Measurements from ENCODE around the gene GSE1. TPM values are rescaled to one million over a fixed set of nuclear protein-coding genes. Genes with fewer than 3 reads are reported as not detected.

Gene GSE1
- total and polyA plus RNA-seq, 3 donors from 2014 or later = 49.9 to 212 (median 188) TPM

- intact Hi-C loops (cut with DNase I; ENCODE audit: low total_unique reads) = no loop called here
- no peaks in the 10 kb centered on the region for H3K9me3 ChIP-seq
- H3K36me3 ChIP-seq (ENCODE audit: low read depth, missing control alignments) = no peaks in the 10 kb centered on the region
- 93 to 96% methylated on average over 13 to 20 of the region's 20 CpGs for WGBS, 2 donors
- H3K4me3 ChIP-seq = no peak overlapping the region
- H3K27ac ChIP-seq = no peak overlapping the region
- H3K4me1 ChIP-seq = peaks cover 3% of the 10 kb centered on the region
- TF ChIP-seq POLR2A (IDR thresholded peaks at IDR 0.05) (no peak), CTCF (IDR thresholded peaks at IDR 0.05) (no peak)
- no peak for DNase-seq
- H3K27me3 ChIP-seq = no peaks in the 10 kb centered on the region
Measured at GRCh38 chr16:85722128-85722893, 109.2 kb downstream of the GSE1 start.

GRCh38 chr16:85724126-85724879, 111.2 kb downstream of the GSE1 start:
- intact Hi-C loops (cut with DNase I; ENCODE audit: low total_unique reads) = no loop called here
- H3K4me3 ChIP-seq = no peak overlapping the region
- WGBS, 2 donors = 85 to 86% methylated on average over 16 to 20 of the region's 20 CpGs

DNA sequence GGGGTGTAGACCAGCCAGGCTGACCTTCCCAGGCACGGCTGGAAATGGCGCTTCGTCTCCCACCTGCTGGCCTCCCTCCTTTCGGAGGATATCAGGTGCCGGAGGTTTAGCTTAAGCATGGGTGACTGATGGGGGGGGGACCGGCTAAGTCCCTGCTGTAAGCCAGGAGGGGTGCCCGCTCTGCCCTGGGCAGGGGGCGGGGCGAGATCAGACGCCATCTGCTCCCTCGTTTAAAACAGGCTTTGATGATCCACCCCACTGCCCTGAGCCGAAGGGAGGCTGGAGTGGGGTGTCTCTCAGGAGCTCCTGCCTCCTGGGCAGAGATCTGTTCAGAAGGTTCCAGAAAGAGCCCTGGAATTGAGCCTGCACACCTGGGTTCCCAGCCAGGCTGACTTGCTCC, 111.8 kb downstream of the GSE1 start:
- intact Hi-C loops (cut with DNase I; ENCODE audit: low total_unique reads) = no loop called here

More at GRCh38 chr16:85724126-85724879, 111.2 kb downstream of the GSE1 start:
- no peaks in the 10 kb centered on the region for H3K4me1 ChIP-seq
- no peak for TF ChIP-seq CTCF (IDR thresholded peaks at IDR 0.05)
- no peak for TF ChIP-seq POLR2A (IDR thresholded peaks at IDR 0.05)
- H3K36me3 ChIP-seq (ENCODE audit: low read depth, missing control alignments) = no peaks in the 10 kb centered on the region
- H3K27me3 ChIP-seq = no peaks in the 10 kb centered on the region
- DNase-seq = no peak
- H3K27ac ChIP-seq = no peak overlapping the region
- H3K9me3 ChIP-seq = no peaks in the 10 kb centered on the region

More for the DNA sequence above, 111.8 kb downstream of the GSE1 start:
- Histone ChIP-seq H3K36me3 (ENCODE audit: low read depth, missing control alignments) (no peaks in the 10 kb centered on the region), H3K27ac (no peak overlapping the region), H3K27me3 (no peaks in the 10 kb centered on the region), H3K4me1 (no peaks in the 10 kb centered on the region), H3K9me3 (no peaks in the 10 kb centered on the region), H3K4me3 (no peak overlapping the region)
- TF ChIP-seq CTCF (IDR thresholded peaks at IDR 0.05) (no peak), POLR2A (IDR thresholded peaks at IDR 0.05) (no peak)
- 93 to 98% methylated on average over 8 to 12 of the region's 12 CpGs for WGBS, 2 donors
- no peak for DNase-seq

Small RNA genes within 50 kb of the gene (small RNA-seq; reads per million reads assigned to genes)
- gene RN7SL381P = 0 reads per million in 2 donors

Other genes starting within 250 kb of the GSE1 start
- 10 to 100 TPM in 1 of 2 donors, 1 to 10 TPM in 1; 8.9 to 13.8 TPM for gene GINS2, start 75.6 kb downstream of the GSE1 start, total RNA-seq
- 11.8 TPM for gene GINS2, start 75.6 kb downstream of the GSE1 start, polyA plus RNA-seq (ENCODE audit: insufficient read depth, low read depth, low replicate concordance)
- 1 to 10 TPM; 3.8 to 6.0 TPM for gene C16orf74, start 137.8 kb downstream of the GSE1 start, total RNA-seq
- gene C16orf74, start 137.8 kb downstream of the GSE1 start, polyA plus RNA-seq (ENCODE audit: insufficient read depth, low read depth, low replicate concordance) = 4.3 TPM
- gene EMC8, start 186.2 kb downstream of the GSE1 start, total RNA-seq = 10 to 100 TPM; 44.2 to 57.3 TPM
- gene EMC8, start 186.2 kb downstream of the GSE1 start, polyA plus RNA-seq (ENCODE audit: insufficient read depth, low read depth, low replicate concordance) = 38.7 TPM
- 100 to 1,000 TPM; 263 to 334 TPM for gene COX4I1, start 186.4 kb downstream of the GSE1 start, total RNA-seq
- 467 TPM for gene COX4I1, start 186.4 kb downstream of the GSE1 start, polyA plus RNA-seq (ENCODE audit: insufficient read depth, low read depth, low replicate concordance)

Data from testis (tissue), 3 donors.